Measurements from ENCODE around the gene PREX1. TPM values are rescaled to one million over a fixed set of nuclear protein-coding genes. Genes with fewer than 3 reads are reported as not detected.

Gene PREX1
- total RNA-seq, 2 donors from 2014 or later, result 7.4 to 37.9 TPM

GRCh38 chr20:48817367-48818030 lies 10.3 kb downstream of the PREX1 start:
- H3K4me3 ChIP-seq, result no peak overlapping the region
- no peaks in the 10 kb centered on the region for H3K36me3 ChIP-seq
- H3K4me1 ChIP-seq (replicated peaks), result no peaks in the 10 kb centered on the region
- intact Hi-C loops (cut with DNase I), result no loop called here
- TF ChIP-seq POLR2A (IDR thresholded peaks at IDR 0.05) (no peak), POLR2AphosphoS5 (IDR thresholded peaks at IDR 0.05) (no peak), CTCF (IDR thresholded peaks at IDR 0.05) (no peak)
- no peak for DNase-seq (ENCODE audit: low spot score)
- no peaks in the 10 kb centered on the region for H3K27me3 ChIP-seq (replicated peaks; ENCODE audit: insufficient read depth)
- no peaks in the 10 kb centered on the region for H3K9me3 ChIP-seq
- no peak overlapping the region for H3K27ac ChIP-seq
- 82% methylated on average over 4 of the region's 4 CpGs for WGBS

GRCh38 chr20:48816282-48817205 lies 11.3 kb downstream of the PREX1 start:
- Histone ChIP-seq H3K9me3 (no peaks in the 10 kb centered on the region), H3K36me3 (no peaks in the 10 kb centered on the region), H3K4me3 (no peak overlapping the region), H3K27me3 (replicated peaks; ENCODE audit: insufficient read depth) (no peaks in the 10 kb centered on the region), H3K4me1 (replicated peaks) (no peaks in the 10 kb centered on the region), H3K27ac (no peak overlapping the region)
- DNase-seq (ENCODE audit: low spot score), result no peak
- TF ChIP-seq POLR2A (IDR thresholded peaks at IDR 0.05) (no peak), CTCF (IDR thresholded peaks at IDR 0.05) (no peak), POLR2AphosphoS5 (IDR thresholded peaks at IDR 0.05) (no peak)
- intact Hi-C loops (cut with DNase I), result no loop called here
- WGBS, result 90% methylated on average over 14 of the region's 14 CpGs

GRCh38 chr20:48815537-48815936 lies 12.3 kb downstream of the PREX1 start:
- H3K27me3 ChIP-seq (replicated peaks; ENCODE audit: insufficient read depth), result no peaks in the 10 kb centered on the region
- no peaks in the 10 kb centered on the region for H3K36me3 ChIP-seq
- H3K9me3 ChIP-seq, result no peaks in the 10 kb centered on the region
- no peak overlapping the region for H3K27ac ChIP-seq
- WGBS, result 85% methylated on average over 12 of the region's 12 CpGs
- TF ChIP-seq POLR2A (IDR thresholded peaks at IDR 0.05), result no peak
- no peak for TF ChIP-seq CTCF (IDR thresholded peaks at IDR 0.05)
- TF ChIP-seq POLR2AphosphoS5 (IDR thresholded peaks at IDR 0.05), result no peak
- DNase-seq (ENCODE audit: low spot score), result no peak
- no peaks in the 10 kb centered on the region for H3K4me1 ChIP-seq (replicated peaks)
- intact Hi-C loops (cut with DNase I), result no loop called here
- no peak overlapping the region for H3K4me3 ChIP-seq

- DNase-seq (ENCODE audit: low spot score), result no peak
- H3K27me3 ChIP-seq (replicated peaks; ENCODE audit: insufficient read depth), result no peaks in the 10 kb centered on the region
- no peak overlapping the region for H3K27ac ChIP-seq
- H3K4me1 ChIP-seq (replicated peaks), result no peaks in the 10 kb centered on the region
- no peak overlapping the region for H3K4me3 ChIP-seq
- H3K9me3 ChIP-seq, result no peaks in the 10 kb centered on the region
- intact Hi-C loops (cut with DNase I), result no loop called here
- H3K36me3 ChIP-seq, result no peaks in the 10 kb centered on the region
- 88% methylated on average over 5 of the region's 5 CpGs for WGBS
- no peak for TF ChIP-seq POLR2AphosphoS5 (IDR thresholded peaks at IDR 0.05)
- no peak for TF ChIP-seq CTCF (IDR thresholded peaks at IDR 0.05)
- TF ChIP-seq POLR2A (IDR thresholded peaks at IDR 0.05), result no peak
These were observed 13.2 kb downstream of the PREX1 start for GRCh38 chr20:48814633-48815032.

Measured in prostate gland (tissue), 2 donors.